Osteocyte (in vitro differentiated cells): ENCODE measurements around the gene MTHFS. TPM values are rescaled to one million over a fixed set of nuclear protein-coding genes. Genes with fewer than 3 reads are reported as not detected.

ENCODE experiments used
- DNase-seq: peaks from one replicate; pipeline ENCODE4 v3.0.0; 2021; ENCODE audit warnings: mixed read lengths; ENCODE audit not compliant: unreplicated experiment; ENCODE audit errors: extremely low spot score
- H3K27ac Mint-ChIP-seq: one replicate; pipeline ENCODE4 v1.8.0; 2021; ENCODE audit warnings: mild to moderate bottlenecking, mixed read lengths; ENCODE audit not compliant: unreplicated experiment
- H3K27me3 Mint-ChIP-seq: one replicate; pipeline ENCODE4 v1.8.0; 2021; ENCODE audit warnings: mixed read lengths; ENCODE audit not compliant: unreplicated experiment
- H3K36me3 Mint-ChIP-seq: one replicate; pipeline ENCODE4 v1.8.0; 2021; ENCODE audit warnings: mixed read lengths; ENCODE audit not compliant: unreplicated experiment
- H3K4me1 Mint-ChIP-seq: one replicate; pipeline ENCODE4 v1.8.0; 2021; ENCODE audit warnings: mixed read lengths; ENCODE audit not compliant: unreplicated experiment
- H3K4me3 Mint-ChIP-seq: one replicate; pipeline ENCODE4 v1.8.0; 2021; ENCODE audit warnings: mild to moderate bottlenecking, moderate library complexity, mixed read lengths; ENCODE audit not compliant: unreplicated experiment
- H3K9me3 Mint-ChIP-seq: one replicate; pipeline ENCODE4 v1.8.0; 2021; ENCODE audit warnings: mixed read lengths; ENCODE audit not compliant: unreplicated experiment
- CTCF ChIP-seq: fragments of 200-600 bp; sonication (generic); IDR thresholded peaks from 2 replicates; pipeline ENCODE4 v1.5.0; 2021; ENCODE audit warnings: antibody characterized with exemption, mild to moderate bottlenecking, moderate library complexity
- total RNA-seq: library from RNA; stranded (reverse); gene quantifications from 2 replicates; pipeline ENCODE4 v1.2.1, GENCODE V29; 2021

The MTHFS gene
- total RNA-seq, 1 donor from 2014 or later = 12.0 TPM

GRCh38 chr15:79897701-79898113 lies 893 bp upstream of the MTHFS start:
- no peak for DNase-seq
- Mint-ChIP-seq H3K27ac (peak overlapping the region; percentile 88), H3K9me3 (no peaks in the 10 kb centered on the region), H3K4me1 (peaks cover 19% of the 10 kb centered on the region), H3K27me3 (no peaks in the 10 kb centered on the region), H3K4me3 (peak overlapping the region; percentile 76), H3K36me3 (peaks cover 2% of the 10 kb centered on the region)
- TF ChIP-seq CTCF = no peak

GRCh38 chr15:79897380-79897678 lies 515 bp upstream of the MTHFS start:
- Mint-ChIP-seq H3K4me3 (peak overlapping the region; percentile 76), H3K4me1 (peaks cover 19% of the 10 kb centered on the region), H3K27ac (peak overlapping the region; percentile 88), H3K36me3 (peaks cover 2% of the 10 kb centered on the region), H3K9me3 (no peaks in the 10 kb centered on the region), H3K27me3 (no peaks in the 10 kb centered on the region)
- TF ChIP-seq CTCF = no peak
- DNase-seq = no peak

- no peaks in the 10 kb centered on the region for H3K27me3 Mint-ChIP-seq
- H3K4me3 Mint-ChIP-seq = peak overlapping the region; percentile 97
- no peak for TF ChIP-seq CTCF
- H3K27ac Mint-ChIP-seq = peak overlapping the region; percentile 99
- no peak for DNase-seq
- H3K4me1 Mint-ChIP-seq = peaks cover 19% of the 10 kb centered on the region
- H3K36me3 Mint-ChIP-seq = peaks cover 9% of the 10 kb centered on the region
- H3K9me3 Mint-ChIP-seq = no peaks in the 10 kb centered on the region
These were observed 632 bp downstream of the MTHFS start for GRCh38 chr15:79896131-79896633.

GRCh38 chr15:79887054-79887930 lies 9.5 kb downstream of the MTHFS start:
- Mint-ChIP-seq H3K4me3 (no peak overlapping the region), H3K36me3 (peaks cover 30% of the 10 kb centered on the region), H3K27ac (no peak overlapping the region), H3K9me3 (no peaks in the 10 kb centered on the region), H3K27me3 (no peaks in the 10 kb centered on the region), H3K4me1 (no peaks in the 10 kb centered on the region)
- no peak for DNase-seq
- TF ChIP-seq CTCF = no peak

- Mint-ChIP-seq H3K36me3 (peaks cover 32% of the 10 kb centered on the region), H3K27me3 (no peaks in the 10 kb centered on the region), H3K4me1 (no peaks in the 10 kb centered on the region), H3K4me3 (no peak overlapping the region), H3K9me3 (no peaks in the 10 kb centered on the region), H3K27ac (no peak overlapping the region)
- no peak for TF ChIP-seq CTCF
- DNase-seq = no peak
These were observed 10.7 kb downstream of the MTHFS start for GRCh38 chr15:79886124-79886523.
